Subcutaneous abdominal adipose tissue (tissue), 5 donors: ENCODE measurements around the gene TSC2.

Experiments
- H3K27ac ChIP-seq: one replicate; pipeline ENCODE4 v1.7.0; 2013; ENCODE audit warnings: low read depth, mild to moderate bottlenecking, inconsistent platforms, low read length, moderate library complexity
- H3K27me3 ChIP-seq, 5 donors: one replicate each; pipeline ENCODE4 v1.7.0; 2013; ENCODE audit warnings: low read length in 5 of 5, inconsistent platforms in 1 of 5; ENCODE audit not compliant: control insufficient read depth in 5 of 5, insufficient read depth in 4 of 5
- H3K36me3 ChIP-seq, 5 donors: one replicate each; pipeline ENCODE4 v1.7.0; 2013; ENCODE audit warnings: low read length in 5 of 5; ENCODE audit not compliant: control insufficient read depth in 5 of 5, insufficient read depth in 5 of 5
- H3K4me1 ChIP-seq, 5 donors: one replicate each; pipeline ENCODE4 v1.7.0; 2013; ENCODE audit warnings: low read length in 5 of 5, mild to moderate bottlenecking in 3 of 5, moderate library complexity in 1 of 5; ENCODE audit not compliant: control insufficient read depth in 5 of 5, insufficient read depth in 5 of 5
- H3K4me3 ChIP-seq, 5 donors: one replicate each; pipeline ENCODE4 v1.7.0; 2013; ENCODE audit warnings: low read length in 5 of 5, low read depth in 1 of 5
- H3K9ac ChIP-seq, 5 donors: one replicate each; pipeline ENCODE4 v1.7.0; 2013; ENCODE audit warnings: low read length in 5 of 5, mild to moderate bottlenecking in 4 of 5, moderate library complexity in 3 of 5
- H3K9me3 ChIP-seq, 5 donors: one replicate each; pipeline ENCODE4 v1.7.0; 2013; ENCODE audit warnings: low read length in 5 of 5; ENCODE audit not compliant: control insufficient read depth in 5 of 5
- donor health status: healthy.
- donor health status: healthy.
- donor health status: healthy.
- donor health status: healthy.
- donor health status: healthy.

TSC2 gene

DNA sequence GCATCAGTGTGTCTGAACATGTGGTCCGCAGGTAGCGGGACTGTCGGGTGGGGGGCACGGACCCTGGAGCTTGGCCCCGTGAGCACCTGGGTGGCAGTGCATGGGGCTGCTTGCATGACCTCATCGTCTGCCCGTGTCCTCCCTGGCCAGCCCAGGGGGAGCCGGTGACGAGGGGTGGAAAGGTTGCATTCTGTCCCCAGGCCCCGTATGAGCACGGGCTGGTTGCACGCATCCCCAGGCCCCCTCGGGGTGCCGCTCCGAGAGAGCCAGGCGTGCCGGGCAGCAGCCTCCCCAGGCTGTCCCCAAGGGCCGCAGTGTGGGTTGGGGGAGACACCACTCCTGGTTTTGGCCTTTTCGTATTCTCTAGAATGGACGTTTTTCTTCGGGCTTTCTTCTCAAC, 29.9 kb downstream of the TSC2 start:
- Histone ChIP-seq H3K4me3 (no peak overlapping the region), H3K9ac (no peak overlapping the region), H3K36me3 (peaks cover 0 to 90% (median 88%) of the 10 kb centered on the region in 5 donors), H3K27me3 (no peaks in the 10 kb centered on the region), H3K4me1 (peaks cover 0 to 3% (median 0%) of the 10 kb centered on the region in 5 donors), H3K9me3 (no peaks in the 10 kb centered on the region), H3K27ac (no peak overlapping the region)

DNA sequence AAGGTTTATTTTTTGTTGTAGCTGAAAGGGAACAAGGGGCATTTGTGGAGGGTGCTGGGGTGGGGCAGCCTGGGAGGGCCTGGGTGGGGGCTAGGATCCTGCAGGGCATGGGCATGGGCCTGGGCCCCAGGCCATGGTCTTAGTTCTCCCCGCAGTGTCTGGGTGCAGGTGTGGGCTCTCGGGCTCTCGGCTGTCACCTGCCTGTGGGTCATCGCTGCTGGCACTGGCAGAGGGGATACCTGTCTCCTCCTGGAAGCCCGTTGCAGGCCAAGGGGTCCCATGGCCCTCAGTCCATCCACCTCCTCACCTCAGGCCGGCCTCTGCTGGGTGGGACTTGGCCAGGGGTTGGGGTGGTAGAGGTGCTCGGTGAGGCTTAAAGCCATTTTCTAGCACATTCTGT, 30.3 kb downstream of the TSC2 start:
- H3K27ac ChIP-seq: no peak overlapping the region
- no peaks in the 10 kb centered on the region for H3K9me3 ChIP-seq

DNA sequence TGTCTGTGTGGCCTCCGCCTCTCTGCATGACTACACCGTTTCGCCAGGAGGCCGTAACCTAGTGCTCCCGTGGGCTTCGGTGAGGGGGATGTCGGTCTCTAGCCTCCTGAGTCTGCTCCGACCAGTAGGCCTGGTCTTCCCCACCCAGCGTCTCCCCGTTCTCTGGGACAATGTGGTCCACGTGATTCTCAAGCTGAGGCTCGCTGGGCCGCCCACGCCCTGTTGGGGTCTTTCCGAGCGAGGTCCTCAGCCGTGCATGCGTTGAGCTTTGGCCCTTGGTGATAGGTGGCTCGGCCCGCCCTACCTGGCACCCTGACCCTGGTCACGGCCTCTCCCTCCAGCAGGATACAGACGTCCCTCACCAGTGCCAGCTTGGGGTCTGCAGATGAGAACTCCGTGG, 30.9 kb downstream of the TSC2 start:
- no peaks in the 10 kb centered on the region for H3K27me3 ChIP-seq
- peaks cover 0 to 3% (median 0%) of the 10 kb centered on the region in 5 donors for H3K4me1 ChIP-seq
- no peak overlapping the region for H3K27ac ChIP-seq
- no peak overlapping the region for H3K4me3 ChIP-seq
- no peak overlapping the region for H3K9ac ChIP-seq
- peaks cover 0 to 90% (median 86%) of the 10 kb centered on the region in 5 donors for H3K36me3 ChIP-seq
- no peaks in the 10 kb centered on the region for H3K9me3 ChIP-seq

More for the DNA sequence above, 30.3 kb downstream of the TSC2 start:
- Histone ChIP-seq H3K4me1 (peaks cover 0 to 3% (median 0%) of the 10 kb centered on the region in 5 donors), H3K9ac (no peak overlapping the region), H3K4me3 (no peak overlapping the region), H3K27me3 (no peaks in the 10 kb centered on the region), H3K36me3 (peaks cover 0 to 90% (median 87%) of the 10 kb centered on the region in 5 donors)

DNA sequence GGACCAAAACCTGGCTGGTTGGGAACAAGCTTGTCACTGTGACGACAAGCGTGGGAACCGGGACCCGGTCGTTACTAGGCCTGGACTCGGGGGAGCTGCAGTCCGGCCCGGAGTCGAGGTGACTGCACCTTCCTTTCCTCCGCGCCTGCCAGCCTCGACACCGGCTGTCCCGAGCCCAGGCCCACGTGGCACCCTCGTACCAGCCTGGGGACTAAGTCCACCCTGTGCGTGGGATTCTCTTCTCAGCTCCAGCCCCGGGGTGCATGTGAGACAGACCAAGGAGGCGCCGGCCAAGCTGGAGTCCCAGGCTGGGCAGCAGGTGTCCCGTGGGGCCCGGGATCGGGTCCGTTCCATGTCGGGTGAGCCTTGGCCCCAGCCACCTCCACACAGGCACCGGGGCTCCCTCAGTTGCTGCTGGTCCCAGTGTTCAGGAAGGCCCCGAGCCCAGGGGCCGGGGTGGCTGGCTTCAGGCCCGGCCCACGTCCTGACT, 31.6 kb downstream of the TSC2 start:
- Histone ChIP-seq H3K4me3 (no peak overlapping the region), H3K27me3 (no peaks in the 10 kb centered on the region), H3K4me1 (peaks cover 0 to 3% (median 0%) of the 10 kb centered on the region in 5 donors), H3K36me3 (peaks cover 0 to 90% (median 85%) of the 10 kb centered on the region in 5 donors), H3K9ac (no peak overlapping the region), H3K27ac (no peak overlapping the region), H3K9me3 (no peaks in the 10 kb centered on the region)

DNA sequence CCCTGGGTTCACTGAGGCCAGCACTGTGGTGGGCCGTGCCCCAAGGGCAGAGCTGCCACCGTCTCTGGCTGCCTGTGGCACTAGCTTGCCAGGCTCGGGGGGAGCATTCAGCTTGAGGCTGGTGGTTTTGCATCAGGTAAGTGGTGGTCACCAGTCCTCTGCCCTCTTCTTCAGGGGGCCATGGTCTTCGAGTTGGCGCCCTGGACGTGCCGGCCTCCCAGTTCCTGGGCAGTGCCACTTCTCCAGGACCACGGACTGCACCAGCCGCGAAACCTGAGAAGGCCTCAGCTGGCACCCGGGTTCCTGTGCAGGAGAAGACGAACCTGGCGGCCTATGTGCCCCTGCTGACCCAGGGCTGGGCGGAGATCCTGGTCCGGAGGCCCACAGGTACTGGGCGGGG, 32.2 kb downstream of the TSC2 start:
- H3K27ac ChIP-seq: no peak overlapping the region
- H3K9ac ChIP-seq: no peak overlapping the region
- peaks cover 0 to 91% (median 87%) of the 10 kb centered on the region in 5 donors for H3K36me3 ChIP-seq
- peaks cover 0 to 3% (median 0%) of the 10 kb centered on the region in 5 donors for H3K4me1 ChIP-seq
- H3K9me3 ChIP-seq: no peaks in the 10 kb centered on the region
- no peak overlapping the region for H3K4me3 ChIP-seq
- no peaks in the 10 kb centered on the region for H3K27me3 ChIP-seq

DNA sequence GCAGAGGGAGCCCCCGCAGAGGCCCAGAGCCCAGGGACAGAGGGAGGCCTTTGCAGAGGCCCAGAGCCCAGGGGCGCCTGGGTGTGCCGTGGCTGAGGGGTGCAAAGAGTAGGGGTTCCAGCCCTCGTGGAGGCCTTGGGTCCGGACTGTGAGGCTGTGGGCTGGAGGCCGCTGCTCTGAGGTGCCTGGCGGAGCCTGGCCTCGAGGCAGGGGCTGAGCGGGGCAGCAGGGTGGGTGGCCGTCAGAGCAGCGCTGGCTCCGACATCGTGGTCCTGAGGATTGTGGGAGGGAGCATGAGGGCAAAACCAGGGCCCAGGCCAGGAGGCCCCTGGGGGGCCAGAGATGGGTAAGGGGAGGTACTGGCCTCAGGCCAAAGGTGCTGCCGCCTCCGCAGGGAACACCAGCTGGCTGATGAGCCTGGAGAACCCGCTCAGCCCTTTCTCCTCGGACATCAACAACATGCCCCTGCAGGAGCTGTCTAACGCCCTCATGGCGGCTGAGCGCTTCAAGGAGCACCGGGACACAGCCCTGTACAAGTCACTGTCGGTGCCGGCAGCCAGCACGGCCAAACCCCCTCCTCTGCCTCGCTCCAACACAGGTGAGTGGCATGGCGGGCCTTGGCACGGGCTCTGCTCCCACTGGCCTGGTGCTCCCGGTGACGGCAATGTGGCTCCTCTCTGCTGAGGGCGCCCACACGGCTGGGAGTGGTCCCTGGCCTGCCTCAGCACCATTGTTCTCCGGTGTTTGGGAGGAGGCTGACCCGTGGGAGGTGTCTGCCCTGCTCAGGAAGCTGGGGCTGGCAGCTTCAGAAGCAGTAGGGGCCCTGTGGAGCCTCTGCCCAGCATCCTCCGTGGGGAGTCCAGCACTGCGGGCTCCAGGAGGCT, 33.7 kb downstream of the TSC2 start:
- H3K9ac ChIP-seq: no peak overlapping the region

DNA sequence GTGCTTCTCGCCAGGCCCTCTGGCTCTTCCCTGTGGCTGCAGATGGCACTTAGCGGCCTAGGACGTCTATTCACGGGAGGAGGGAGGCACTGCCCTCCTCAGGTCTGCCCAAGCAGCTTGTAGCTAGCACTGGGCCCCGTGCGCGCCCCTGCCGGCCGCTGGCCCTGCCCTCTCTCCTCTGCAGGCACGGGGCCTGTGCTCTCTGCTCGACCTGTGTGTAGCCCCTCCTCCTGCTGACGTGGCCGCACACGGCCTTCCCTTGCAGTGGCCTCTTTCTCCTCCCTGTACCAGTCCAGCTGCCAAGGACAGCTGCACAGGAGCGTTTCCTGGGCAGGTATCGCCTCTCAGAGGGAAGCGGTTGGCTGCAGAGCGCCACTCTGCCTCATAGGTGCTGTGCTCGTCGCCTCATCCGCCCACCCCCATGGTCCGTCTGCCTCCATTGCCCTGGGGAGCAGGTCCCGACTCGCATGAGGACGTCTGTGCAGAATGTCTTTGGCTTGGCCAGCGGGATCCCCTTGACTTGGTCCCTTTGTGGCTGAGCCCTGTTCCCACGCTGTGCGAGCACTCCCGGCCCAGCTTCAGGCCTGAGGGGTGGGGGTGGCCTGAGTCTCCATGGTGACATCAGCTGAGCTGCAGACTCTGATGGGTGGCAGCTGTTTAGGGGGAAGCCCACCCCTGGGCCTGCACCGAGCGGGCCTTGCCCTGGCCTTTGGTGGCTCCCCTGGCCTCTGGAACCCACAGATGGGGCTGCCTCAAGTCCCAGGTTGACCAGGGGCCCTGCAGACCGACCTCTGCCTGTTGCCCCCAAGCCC, 34.6 kb downstream of the TSC2 start:
- Histone ChIP-seq H3K9me3 (no peaks in the 10 kb centered on the region), H3K9ac (no peak overlapping the region), H3K36me3 (peaks cover 0 to 95% (median 88%) of the 10 kb centered on the region in 5 donors), H3K27ac (no peak overlapping the region), H3K4me1 (peaks cover 0 to 3% (median 0%) of the 10 kb centered on the region in 5 donors), H3K4me3 (no peak overlapping the region), H3K27me3 (no peaks in the 10 kb centered on the region)

More for the DNA sequence above, 33.7 kb downstream of the TSC2 start:
- peaks cover 0 to 95% (median 89%) of the 10 kb centered on the region in 5 donors for H3K36me3 ChIP-seq
- no peaks in the 10 kb centered on the region for H3K9me3 ChIP-seq
- H3K4me3 ChIP-seq: no peak overlapping the region
- H3K27ac ChIP-seq: no peak overlapping the region
- peaks cover 0 to 3% (median 0%) of the 10 kb centered on the region in 5 donors for H3K4me1 ChIP-seq
- H3K27me3 ChIP-seq: no peaks in the 10 kb centered on the region

DNA sequence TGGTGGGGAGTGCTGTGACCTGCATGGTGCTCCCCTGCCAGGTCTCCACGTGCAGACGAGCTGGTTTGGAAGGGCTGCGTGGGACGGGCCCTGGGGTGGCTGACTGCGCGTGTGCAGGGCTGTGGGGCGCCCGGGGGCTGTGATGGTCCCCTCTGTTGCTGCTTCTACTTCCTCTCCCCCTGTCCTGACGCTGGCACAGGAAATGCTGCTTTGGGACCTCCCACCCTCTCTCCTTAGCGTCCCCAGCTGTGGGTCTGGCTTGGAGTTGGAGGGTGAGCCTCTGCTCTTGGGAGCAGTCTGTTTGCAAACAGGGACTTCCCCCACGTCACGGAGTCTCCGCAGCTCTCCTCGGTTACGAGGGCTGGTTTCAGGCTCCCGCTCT, 35.2 kb downstream of the TSC2 start:
- H3K27ac ChIP-seq: no peak overlapping the region
- peaks cover 0 to 97% (median 89%) of the 10 kb centered on the region in 5 donors for H3K36me3 ChIP-seq

DNA sequence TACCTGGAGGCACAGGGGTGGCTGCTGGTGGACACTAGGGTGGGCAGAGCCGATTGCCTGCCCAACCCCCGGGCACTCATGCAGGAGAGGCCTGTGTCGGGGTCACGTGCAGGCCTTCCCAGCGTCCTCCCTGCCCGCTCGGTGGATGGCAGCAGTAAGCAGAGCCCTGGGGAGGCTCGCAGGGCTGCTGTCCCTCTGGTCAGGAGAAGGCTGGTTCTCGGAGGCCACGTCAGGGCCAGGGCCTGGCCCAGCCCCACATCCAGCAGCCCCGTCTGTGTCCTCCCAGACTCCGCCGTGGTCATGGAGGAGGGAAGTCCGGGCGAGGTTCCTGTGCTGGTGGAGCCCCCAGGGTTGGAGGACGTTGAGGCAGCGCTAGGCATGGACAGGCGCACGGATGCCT, 35.6 kb downstream of the TSC2 start:
- H3K27ac ChIP-seq: no peak overlapping the region

More for the DNA sequence above, 35.2 kb downstream of the TSC2 start:
- Histone ChIP-seq H3K27me3 (no peaks in the 10 kb centered on the region), H3K9ac (no peak overlapping the region), H3K4me3 (no peak overlapping the region), H3K9me3 (no peaks in the 10 kb centered on the region), H3K4me1 (peaks cover 0 to 3% (median 0%) of the 10 kb centered on the region in 5 donors)

More for the DNA sequence above, 35.6 kb downstream of the TSC2 start:
- H3K4me3 ChIP-seq: no peak overlapping the region
- H3K27me3 ChIP-seq: no peaks in the 10 kb centered on the region
- no peaks in the 10 kb centered on the region for H3K9me3 ChIP-seq
- H3K36me3 ChIP-seq: peaks cover 0 to 98% (median 91%) of the 10 kb centered on the region in 5 donors
- peaks cover 0 to 3% (median 0%) of the 10 kb centered on the region in 5 donors for H3K4me1 ChIP-seq
- H3K9ac ChIP-seq: no peak overlapping the region
